ENCODE measurements around the gene TFEB. TPM values are rescaled to one million over a fixed set of nuclear protein-coding genes. Genes with fewer than 3 reads are reported as not detected.

The TFEB gene
- total and polyA plus RNA-seq, 10 of the 15 experiments (the other 5 are each of a cell fraction or from before 2014, with no cell fraction given), result 0.84 to 108 (median 60.8) TPM

- TF ChIP-seq ELK1 (IDR thresholded peaks at IDR 0.05; ENCODE audit: low read depth, low read length), result no peak; the same call in 1 of the 2 replicates
- peak; percentile 57 for TF ChIP-seq RAD21 (IDR thresholded peaks at IDR 0.05; ENCODE audit: insufficient read depth, low read depth, low read length)
- no peak for TF ChIP-seq NFIC (IDR thresholded peaks at IDR 0.05; ENCODE audit: low read depth, low read length)
- TF ChIP-seq WRNIP1 (IDR thresholded peaks at IDR 0.05; ENCODE audit: borderline replicate concordance, low read depth, low read length), result no peak
- no peak for TF ChIP-seq E2F8 (IDR thresholded peaks at IDR 0.05; ENCODE audit: low read depth, partially characterized antibody)
- no peak for TF ChIP-seq BMI1 (IDR thresholded peaks at IDR 0.05; ENCODE audit: borderline replicate concordance)
- TF ChIP-seq PKNOX1 (IDR thresholded peaks at IDR 0.05), result peak; percentile 91
- peak; percentile 47; the same call in 1 of the 2 replicates for TF ChIP-seq ATF3 (IDR thresholded peaks at IDR 0.05; ENCODE audit: borderline replicate concordance, extremely low read depth, low read depth, low read length)
- peak; percentile 92 to 97 (median 95) for TF ChIP-seq CTCF (IDR thresholded peaks at IDR 0.05 in 2 of 3, conservative IDR thresholded peaks at IDR 0.05 in 1 of 3; ENCODE audit: control insufficient read depth in 2 of 3, extremely low read depth in 1 of 3, insufficient read depth in 1 of 3, low read depth in 3 of 3, low read length in 3 of 3)
- TF ChIP-seq NR2C1 (IDR thresholded peaks at IDR 0.05), result peak; percentile 90
- TF ChIP-seq HSF1 (IDR thresholded peaks at IDR 0.05; ENCODE audit: low read depth, low read length), result peak; percentile 50; the same call in 1 of the 2 replicates
- peak; percentile 22; the same call in 1 of the 2 replicates for TF ChIP-seq ZNF24 (IDR thresholded peaks at IDR 0.05)
- TF ChIP-seq PAX5 (IDR thresholded peaks at IDR 0.05; ENCODE audit: borderline replicate concordance, low read depth, low read length), result 0 out of 2 replicates have a peak, but pooled peaks have one; percentile 35
- TF ChIP-seq MLLT1 (IDR thresholded peaks at IDR 0.05), result no peak
- TF ChIP-seq ZNF384 (IDR thresholded peaks at IDR 0.05; ENCODE audit: borderline replicate concordance, low read depth, low read length), result no peak
Measured at GRCh38 chr6:41735427-41736185, at the start of gene TFEB (continued).

All from GM12878 (cell line).